T-helper 2 cell (primary cell): Measurements from ENCODE around the gene PLPP4.

Experiments
- DNase-seq, 5 experiments: peaks; one replicate each; pipeline versions ENCODE4 v3.0.0 to v3.0.0-alpha.2; 2012 to 2022

The PLPP4 gene

DNA sequence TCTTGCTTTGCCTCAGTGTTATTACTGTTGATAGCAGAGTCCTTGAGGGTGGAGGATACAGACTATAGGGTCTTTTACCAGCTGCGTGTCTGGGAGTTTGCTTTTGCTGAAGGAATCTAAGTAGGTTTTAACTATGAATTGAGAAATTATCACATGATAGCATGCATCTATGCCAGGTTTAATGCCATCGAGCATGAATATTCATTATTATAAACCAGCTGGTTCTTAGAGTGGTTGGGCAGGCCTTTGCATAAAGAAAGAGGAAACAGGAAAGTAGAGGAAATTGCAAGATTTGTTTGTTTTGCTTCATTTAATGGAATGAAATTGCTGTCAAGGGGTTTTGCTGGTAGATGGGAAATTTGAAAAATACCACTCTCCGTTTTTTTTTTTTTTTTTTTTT lies 70.7 kb downstream of the PLPP4 start:
- no peak for DNase-seq

DNA sequence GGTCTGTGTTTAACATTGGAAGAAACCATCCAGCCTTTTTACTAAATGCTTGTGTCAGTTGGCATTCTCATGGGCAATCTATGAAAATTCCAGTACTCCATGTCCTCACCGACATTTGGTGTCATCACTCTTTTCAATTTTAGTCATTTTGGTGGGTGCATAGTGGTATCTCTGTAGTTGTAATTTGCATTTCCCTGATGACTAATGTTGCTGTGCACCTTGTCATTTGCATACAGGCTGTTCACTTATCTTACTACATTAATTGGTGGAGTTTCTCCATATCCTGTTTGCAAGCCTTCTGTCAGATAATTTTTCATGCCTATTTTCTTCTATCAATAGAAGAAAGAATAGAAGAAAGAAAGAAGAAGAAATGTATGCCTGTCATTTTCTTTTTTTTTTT lies 73.7 kb downstream of the PLPP4 start:
- no peak for DNase-seq

DNA sequence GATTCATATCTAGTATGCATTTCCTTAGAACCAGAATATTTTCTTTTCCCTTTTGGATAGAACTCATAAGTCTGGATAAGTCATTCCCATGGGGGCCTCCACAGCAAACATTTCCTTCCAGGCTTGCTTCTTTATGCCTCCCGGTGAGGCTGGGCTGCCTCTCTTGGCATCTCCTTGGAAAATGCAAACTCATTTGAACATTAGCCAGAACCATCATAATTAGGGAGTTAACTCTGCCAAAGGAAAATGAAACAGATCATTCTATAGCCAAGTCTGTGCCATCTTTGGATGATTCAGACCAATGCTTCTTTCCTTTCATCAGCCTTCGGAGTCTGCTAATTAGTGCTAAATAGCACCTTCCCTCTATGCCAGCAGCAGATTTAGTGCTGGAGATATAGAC lies 81.1 kb downstream of the PLPP4 start:
- DNase-seq = no peak

GRCh38 chr10:120539076-120539475 lies 82.0 kb downstream of the PLPP4 start:
- DNase-seq = no peak

GRCh38 chr10:120540486-120540885 lies 83.5 kb downstream of the PLPP4 start:
- no peak for DNase-seq

- DNase-seq = no peak
These were observed 85.0 kb downstream of the PLPP4 start for GRCh38 chr10:120541984-120542383.

DNA sequence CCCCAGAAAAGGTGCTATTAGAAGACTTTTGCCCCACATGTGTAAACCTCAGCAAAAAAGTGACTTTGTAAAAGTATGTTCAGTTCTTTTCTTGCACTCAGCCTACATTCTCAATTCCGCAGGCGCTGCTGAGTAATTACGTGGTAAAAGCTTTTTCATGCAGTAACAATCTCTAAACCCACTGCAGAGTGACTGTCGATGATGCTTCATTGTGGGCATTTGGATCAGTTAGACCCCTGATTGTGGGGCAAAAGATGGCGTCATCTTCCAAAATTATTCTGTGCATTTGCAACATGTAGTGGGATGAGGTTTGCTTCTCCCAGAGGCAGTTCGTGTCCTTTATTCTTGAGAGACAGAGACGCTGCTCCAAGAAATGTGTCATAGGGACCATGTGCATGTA lies 85.6 kb downstream of the PLPP4 start:
- no peak for DNase-seq

GRCh38 chr10:120543291-120543690 lies 86.3 kb downstream of the PLPP4 start:
- DNase-seq = no peak

DNA sequence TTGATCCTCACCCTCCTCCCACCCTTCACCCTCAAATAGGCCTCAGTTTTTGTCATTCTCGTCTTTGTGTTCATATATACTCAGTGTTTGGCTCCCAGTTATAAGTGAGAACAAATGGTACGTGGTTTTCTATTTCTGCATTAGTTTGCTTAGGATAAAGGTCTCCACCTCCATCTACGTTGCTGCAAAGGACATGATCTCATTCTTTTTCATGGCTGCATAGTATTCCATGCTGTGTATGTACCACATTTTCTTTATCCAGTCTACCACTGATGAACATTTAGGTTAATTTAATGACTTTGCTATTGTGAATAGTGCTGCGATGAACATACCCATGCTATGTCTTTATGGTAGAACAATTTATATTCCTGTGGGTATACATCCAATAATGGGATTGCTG lies 91.2 kb downstream of the PLPP4 start:
- no peak for DNase-seq

- no peak for DNase-seq
These were observed 95.2 kb downstream of the PLPP4 start for GRCh38 chr10:120552262-120552661.

- DNase-seq = no peak
These were observed 96.9 kb downstream of the PLPP4 start for GRCh38 chr10:120553911-120554310.

GRCh38 chr10:120555436-120555835 lies 98.4 kb downstream of the PLPP4 start:
- DNase-seq = no peak

DNA sequence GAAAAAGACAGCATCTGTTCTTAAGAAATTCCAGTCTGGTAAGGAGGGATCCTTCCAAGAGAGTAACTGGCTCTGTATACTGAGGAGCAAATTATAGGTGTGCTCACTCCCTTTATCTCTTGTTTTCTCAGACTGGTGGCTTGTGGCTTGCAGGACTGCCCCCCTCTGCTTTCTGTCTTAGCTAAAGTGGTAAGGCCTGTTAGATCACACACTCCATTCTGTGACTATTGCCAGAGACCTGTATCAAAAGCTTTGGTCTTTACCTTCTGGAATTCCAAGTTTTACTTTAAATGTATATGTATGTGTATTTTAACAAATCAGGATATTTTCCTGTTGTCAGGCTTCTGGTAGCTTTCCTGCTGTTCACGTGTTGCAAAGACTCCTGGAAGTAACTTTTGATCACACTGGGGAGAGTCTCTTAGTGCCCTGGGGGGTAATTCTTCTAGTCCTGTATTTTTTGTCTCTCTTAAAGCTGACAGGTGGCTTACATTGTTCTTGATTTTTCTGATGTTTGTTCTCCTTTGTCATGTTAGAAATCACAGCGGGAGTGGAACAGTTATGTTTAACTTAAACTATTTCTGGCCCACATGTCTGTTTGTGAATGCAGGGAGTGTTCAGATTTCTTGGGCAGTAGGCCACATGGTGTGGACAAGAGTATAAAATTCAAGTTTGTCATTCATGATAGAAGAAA lies 99.0 kb downstream of the PLPP4 start:
- no peak for DNase-seq

DNA sequence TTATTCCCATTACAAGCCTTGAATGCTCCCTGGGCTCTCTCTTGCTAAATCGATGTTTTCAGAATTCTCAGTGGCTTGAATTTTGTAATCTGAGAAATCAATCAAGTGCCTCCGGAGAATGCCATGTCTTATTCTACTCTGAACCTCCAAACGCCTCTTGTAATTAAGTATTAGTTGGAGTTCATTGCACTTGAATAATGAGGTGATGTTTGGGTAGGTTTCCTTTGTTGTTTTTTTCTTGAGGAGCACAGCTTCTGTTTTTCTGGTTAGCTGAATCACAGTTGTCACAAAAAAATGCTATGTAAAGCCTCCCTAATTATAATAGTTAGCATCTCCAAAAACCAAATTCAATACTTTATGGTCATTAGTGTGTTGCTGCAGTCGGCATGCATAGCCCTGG lies 100.3 kb downstream of the PLPP4 start:
- DNase-seq = no peak

GRCh38 chr10:120559800-120560199 lies 102.8 kb downstream of the PLPP4 start:
- DNase-seq = no peak

DNA sequence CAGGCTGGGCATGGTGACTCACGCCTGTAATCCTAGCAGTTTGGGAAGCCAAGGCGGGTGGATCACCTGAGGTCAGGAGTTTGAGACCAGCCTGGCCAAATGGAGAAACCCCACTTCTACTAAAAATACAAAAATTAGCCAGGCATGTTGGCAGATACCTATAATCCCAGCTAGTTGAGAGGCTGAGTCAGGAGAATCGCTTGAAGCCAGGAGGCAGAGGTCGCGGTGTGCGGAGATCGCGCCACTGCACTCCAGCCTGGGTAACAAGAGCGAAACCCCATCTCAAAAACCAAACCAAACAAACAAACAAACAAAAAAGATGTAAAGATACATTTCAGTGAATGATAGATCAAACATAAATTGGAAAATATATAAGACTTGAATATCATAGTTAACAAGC lies 105.9 kb downstream of the PLPP4 start:
- DNase-seq = no peak

DNA sequence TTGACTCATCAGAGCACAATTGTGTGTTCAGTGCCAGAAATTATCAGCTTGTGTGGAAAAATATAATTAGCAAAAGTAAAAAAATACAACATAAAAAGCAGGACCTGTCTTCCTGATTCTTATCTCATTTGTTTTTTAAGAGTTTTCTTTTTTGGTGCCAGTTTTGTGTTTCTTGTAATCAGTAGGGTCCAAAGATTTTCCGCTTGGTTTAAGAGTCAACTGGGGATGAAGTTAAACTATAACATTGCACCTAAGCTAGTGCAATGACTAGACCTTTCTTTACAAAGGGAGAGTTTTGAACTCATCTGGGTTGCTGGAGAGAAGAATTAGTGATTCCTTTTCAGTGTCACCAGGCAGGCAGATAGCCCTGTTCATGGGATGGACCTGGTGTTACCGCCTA lies 113.4 kb downstream of the PLPP4 start:
- no peak for DNase-seq

- DNase-seq = no peak
These were observed 114.2 kb downstream of the PLPP4 start for GRCh38 chr10:120571266-120571665.

DNA sequence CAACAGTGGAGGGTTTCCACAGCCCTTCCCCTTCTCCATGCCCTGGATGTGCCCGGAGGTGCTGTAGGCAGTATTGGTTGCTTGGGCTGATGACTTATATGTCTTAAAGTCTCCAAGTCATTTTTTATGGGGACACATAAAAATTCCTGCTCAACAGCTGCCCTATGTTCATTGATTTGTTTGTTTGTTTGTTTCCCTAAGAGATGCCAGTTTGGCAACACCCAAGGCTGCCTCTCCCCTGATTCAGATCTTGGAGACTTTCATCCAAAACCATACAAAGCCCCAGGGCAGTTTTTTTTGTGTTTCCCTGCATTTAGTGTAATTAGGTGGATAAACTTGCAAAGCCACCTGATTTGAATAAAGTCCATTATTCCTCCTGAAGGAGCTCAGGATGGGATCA lies 115.3 kb downstream of the PLPP4 start:
- no peak for DNase-seq

GRCh38 chr10:120573355-120573754 lies 116.3 kb downstream of the PLPP4 start:
- DNase-seq = no peak

- DNase-seq = no peak
These were observed 118.0 kb downstream of the PLPP4 start for GRCh38 chr10:120574981-120575380.

GRCh38 chr10:120575411-120575810 lies 118.4 kb downstream of the PLPP4 start:
- no peak for DNase-seq

DNA sequence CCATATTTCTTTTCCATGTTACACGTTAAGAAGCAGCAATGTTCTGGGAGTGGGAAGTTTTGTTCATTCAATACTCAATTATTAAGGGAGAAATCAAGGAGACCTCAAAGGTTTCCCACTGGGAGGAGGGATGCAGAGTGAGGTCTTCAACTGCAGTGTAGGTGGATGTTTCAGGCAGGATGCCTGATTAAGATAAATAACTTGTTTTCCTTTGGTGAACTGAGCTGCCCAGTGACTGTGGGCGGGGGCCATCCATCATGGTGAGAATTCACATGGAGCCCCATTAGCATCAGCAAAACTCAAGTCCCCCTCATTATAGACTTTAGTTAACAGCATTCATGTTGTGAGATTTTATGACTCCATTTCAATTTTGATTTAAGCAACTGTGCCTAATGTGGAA lies 121.1 kb downstream of the PLPP4 start:
- no peak for DNase-seq

DNA sequence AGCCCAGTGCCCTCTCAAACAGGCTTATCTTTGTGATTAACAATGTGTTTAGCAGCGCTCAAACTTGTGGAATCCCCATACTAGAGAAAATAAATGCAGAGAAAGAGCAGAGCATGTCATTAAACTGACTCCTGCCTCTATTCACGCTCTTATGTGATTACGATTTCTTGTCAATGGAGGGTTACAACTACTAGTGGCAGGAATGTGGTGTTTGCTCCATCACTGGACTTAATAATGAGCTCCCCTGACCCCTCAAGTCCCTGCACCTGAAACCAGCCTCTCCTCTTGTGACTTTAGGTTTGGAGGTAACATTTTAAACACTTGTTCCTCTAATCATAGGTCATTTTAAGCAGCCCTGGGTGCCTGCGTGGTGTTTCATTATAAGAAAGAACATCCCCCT lies 121.9 kb downstream of the PLPP4 start:
- DNase-seq = no peak
